GM13976 (cell line): ENCODE measurements around the gene CCDC85A.

Experiments
- DNase-seq: peaks from one replicate; pipeline ENCODE4 v3.0.0; 2012; ENCODE audit warnings: low spot score
- in situ Hi-C: fragments of 300-500 bp; cut with MboI; formaldehyde crosslinking; loops from one replicate; pipeline ENCODE4 v1.12.0; 2022; ENCODE audit warnings: low sequenced_read_pairs, mixed read lengths, inconsistent platforms; ENCODE audit not compliant: unreplicated experiment
- TF ChIP-seq, protein P1 (sequence below): IDR thresholded peaks from 2 replicates; pipeline ENCODE4 v1.5.1; 2012; ENCODE audit warnings: borderline replicate concordance, mild to moderate bottlenecking; ENCODE audit not compliant: insufficient read depth; ENCODE audit errors: extremely low read depth, missing control alignments, control extremely low read depth

CCDC85A gene

GRCh38 chr2:56386657-56387056 is 202.9 kb downstream of the CCDC85A start:
- TF ChIP-seq, protein P1, sequence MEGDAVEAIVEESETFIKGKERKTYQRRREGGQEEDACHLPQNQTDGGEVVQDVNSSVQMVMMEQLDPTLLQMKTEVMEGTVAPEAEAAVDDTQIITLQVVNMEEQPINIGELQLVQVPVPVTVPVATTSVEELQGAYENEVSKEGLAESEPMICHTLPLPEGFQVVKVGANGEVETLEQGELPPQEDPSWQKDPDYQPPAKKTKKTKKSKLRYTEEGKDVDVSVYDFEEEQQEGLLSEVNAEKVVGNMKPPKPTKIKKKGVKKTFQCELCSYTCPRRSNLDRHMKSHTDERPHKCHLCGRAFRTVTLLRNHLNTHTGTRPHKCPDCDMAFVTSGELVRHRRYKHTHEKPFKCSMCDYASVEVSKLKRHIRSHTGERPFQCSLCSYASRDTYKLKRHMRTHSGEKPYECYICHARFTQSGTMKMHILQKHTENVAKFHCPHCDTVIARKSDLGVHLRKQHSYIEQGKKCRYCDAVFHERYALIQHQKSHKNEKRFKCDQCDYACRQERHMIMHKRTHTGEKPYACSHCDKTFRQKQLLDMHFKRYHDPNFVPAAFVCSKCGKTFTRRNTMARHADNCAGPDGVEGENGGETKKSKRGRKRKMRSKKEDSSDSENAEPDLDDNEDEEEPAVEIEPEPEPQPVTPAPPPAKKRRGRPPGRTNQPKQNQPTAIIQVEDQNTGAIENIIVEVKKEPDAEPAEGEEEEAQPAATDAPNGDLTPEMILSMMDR, result no peak
- in situ Hi-C loops, result no loop called here

DNA sequence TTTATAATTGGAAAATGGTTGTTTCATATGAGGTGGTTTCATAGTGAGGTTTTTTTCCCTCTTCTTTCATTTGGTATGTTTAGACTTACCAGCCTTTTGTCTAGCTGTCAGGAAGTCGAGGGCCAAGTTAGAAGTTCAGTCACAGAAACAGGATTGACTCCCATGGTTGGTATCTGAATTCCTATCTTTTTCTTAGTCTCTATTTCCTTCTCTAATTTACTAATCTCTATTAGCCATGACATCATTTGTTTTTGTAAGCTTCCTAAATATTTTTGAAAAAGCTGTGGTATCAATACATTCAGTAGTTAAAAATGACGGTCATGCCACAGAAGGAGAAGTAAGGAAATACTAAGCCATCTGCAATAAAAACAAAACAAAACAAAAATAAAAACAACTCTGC is 206.9 kb downstream of the CCDC85A start:
- DNase-seq, result no peak

More at GRCh38 chr2:56386657-56387056, 202.9 kb downstream of the CCDC85A start:
- no peak for DNase-seq

DNA sequence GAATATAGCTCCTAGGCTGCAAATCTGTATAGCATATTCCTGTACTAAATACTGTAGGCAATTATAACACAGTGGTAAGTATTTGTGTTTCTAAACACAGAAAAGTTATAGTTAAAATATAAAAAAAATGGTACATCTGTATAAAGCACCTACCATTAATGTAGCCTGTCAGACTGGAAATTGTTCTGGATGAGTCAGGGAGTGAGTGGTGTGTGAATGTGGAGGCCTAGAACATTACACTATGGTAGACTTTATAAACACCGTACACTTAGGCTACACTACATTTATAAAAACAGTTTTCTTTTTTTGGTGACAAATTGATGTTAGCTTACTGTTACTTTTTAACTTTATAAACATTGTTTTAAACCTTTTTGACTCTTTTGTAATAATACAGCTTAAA is 226.3 kb downstream of the CCDC85A start:
- TF ChIP-seq, protein P1, result no peak
- in situ Hi-C loops, result no loop called here
- DNase-seq, result no peak

More for the DNA sequence above, 206.9 kb downstream of the CCDC85A start:
- in situ Hi-C loops, result no loop called here
- TF ChIP-seq, protein P1, result no peak

GRCh38 chr2:56416500-56417176 is 232.8 kb downstream of the CCDC85A start:
- in situ Hi-C loops, result no loop called here
- TF ChIP-seq, protein P1, result no peak
- DNase-seq, result no peak
